Prostate gland (tissue), 2 donors: ENCODE results near the gene SLC12A6.

ENCODE experiments used
- CTCF ChIP-seq, 4 experiments: fragments of 200-600 bp in 2 of 4; fragments of 450-650 bp in 2 of 4; sonication (generic) in 2 of 4; IDR thresholded peaks; 1 replicate in 3 of 4; 2 replicates in 1 of 4; pipeline ENCODE4 v1.5.1; 2016 to 2019; ENCODE audit warnings: antibody characterized with exemption in 4 of 4, mild to moderate bottlenecking in 2 of 4, moderate library complexity in 2 of 4
- POLR2A ChIP-seq: fragments of 450-650 bp; IDR thresholded peaks from one replicate; pipeline ENCODE4 v1.6.1; 2016; ENCODE audit warnings: antibody characterized with exemption, mild to moderate bottlenecking
- POLR2AphosphoS5 ChIP-seq: sonication (generic); formaldehyde crosslinking; IDR thresholded peaks from one replicate; pipeline ENCODE4 v1.6.1; 2017; ENCODE audit warnings: antibody characterized with exemption

GRCh38 chr15:34323217-34323616, 14.4 kb downstream of the SLC12A6 start:
- TF ChIP-seq CTCF (IDR thresholded peaks at IDR 0.05) (no peak), POLR2A (no peak), POLR2AphosphoS5 (no peak)
